ENCODE measurements around the gene CLIC4. TPM values are rescaled to one million over a fixed set of nuclear protein-coding genes. Genes with fewer than 3 reads are reported as not detected.
"Not testable (repeated sequence)": the region's sequence is repeated elsewhere in the genome, so short reads cannot be mapped to it uniquely, and the experiment has no call there.

Gene CLIC4
- total RNA-seq, 2 donors from 2014 or later, result 164 to 263 TPM

DNA sequence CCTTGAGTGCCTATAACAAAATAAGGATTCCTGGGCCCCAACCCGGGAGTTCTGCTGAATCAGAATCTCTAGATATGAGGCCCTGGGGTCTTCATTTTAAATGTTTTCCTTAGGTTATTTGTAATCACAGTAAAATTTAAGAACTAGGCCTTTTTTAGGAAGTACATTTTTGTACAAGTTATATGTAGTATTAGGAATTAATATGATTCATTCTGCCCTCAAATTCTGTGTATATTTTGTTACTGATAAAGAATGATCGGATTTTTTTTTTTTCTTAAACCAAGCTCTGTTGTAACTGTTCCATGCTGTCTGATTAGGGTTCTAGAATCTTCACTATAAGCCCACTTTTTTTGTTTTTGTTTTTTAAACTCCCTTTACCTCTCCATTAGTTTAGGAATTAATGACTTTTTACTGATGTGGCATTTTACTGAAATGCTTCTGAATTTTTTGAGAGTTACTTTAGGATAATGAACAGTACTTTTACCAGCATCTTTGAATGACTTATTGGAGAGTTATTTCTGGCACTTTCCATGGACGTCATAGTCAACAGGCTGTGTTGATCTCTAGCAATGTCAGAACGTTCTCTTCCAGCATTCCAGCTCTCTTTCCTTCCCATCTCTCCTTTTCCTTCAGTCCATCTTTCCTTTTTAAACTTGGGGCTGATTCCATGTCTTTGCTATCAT, 48.3 kb downstream of the CLIC4 start:
- ATAC-seq (peak; percentile 76), DNase-seq (no peak)
- intact Hi-C loops (cut with DNase I), result loop anchor here in 1 of 2 donors (5.0 kb wide), 1 partner anchor 46 kb away; the partner anchor contains the start of gene CLIC4

DNA sequence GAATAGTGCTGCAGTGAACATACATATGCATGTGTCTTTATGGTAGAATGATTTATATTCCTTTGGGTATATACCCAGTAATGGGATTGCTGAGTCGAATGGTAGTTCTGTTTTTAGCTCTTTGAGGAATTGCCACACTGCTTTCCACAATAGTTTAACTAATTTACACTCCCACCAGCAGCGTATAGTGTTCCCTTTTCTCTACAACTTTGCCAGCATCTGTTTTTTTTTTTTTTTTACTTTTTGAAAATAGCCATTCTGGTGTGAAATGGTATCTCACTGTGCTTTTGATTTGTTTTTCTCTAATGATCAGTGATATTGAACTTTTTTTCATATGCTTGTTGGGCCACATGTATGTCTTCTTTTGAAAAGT, 48.9 kb downstream of the CLIC4 start:
- peak in 1 of 2 donors; percentile 10 for ATAC-seq
- intact Hi-C loops (cut with DNase I), result loop anchor here in 1 of 2 donors (5.0 kb wide), 1 partner anchor 47 kb away; the partner anchor contains the start of gene CLIC4
- DNase-seq, result not testable (repeated sequence)

DNA sequence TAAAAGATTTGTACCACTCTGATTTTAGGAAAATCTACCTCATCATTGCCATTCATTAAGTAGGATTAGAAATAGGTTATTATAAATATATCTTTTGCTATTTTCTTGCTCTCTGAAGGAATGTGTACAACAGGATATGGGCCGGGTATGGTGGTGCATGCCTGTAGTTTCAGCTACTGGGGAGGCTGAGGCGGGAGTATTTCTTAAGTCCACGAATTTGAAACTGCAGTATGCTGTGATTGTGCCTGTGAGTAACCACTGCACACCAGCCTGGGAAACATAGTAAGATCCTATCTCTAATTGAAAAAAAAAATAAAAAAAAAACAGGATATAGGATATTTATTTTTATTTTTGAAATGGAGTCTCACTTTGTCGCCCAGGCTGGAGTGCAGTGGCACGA, 50.0 kb downstream of the CLIC4 start:
- no peak for DNase-seq
- no peak for ATAC-seq
- intact Hi-C loops (cut with DNase I), result no loop called here

DNA sequence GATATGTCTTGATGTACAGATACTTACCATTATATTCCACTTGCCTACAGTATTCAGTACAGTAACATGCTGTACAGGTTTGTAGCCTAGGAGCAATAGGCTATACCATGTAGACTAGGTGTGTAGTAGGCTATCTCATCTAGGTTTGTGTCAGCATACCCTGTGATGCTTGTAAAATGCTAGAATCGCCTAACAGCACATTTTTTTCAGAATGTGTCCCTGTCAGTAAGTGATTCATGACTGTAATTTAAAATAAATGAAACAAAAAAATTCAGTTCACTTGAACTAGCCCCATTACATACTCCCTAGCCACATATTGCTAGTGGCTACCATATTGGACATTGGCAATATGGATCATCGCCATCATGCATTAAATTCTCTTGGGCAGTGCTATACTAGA, 51.3 kb downstream of the CLIC4 start:
- no peak for DNase-seq
- intact Hi-C loops (cut with DNase I), result no loop called here
- ATAC-seq, result no peak

DNA sequence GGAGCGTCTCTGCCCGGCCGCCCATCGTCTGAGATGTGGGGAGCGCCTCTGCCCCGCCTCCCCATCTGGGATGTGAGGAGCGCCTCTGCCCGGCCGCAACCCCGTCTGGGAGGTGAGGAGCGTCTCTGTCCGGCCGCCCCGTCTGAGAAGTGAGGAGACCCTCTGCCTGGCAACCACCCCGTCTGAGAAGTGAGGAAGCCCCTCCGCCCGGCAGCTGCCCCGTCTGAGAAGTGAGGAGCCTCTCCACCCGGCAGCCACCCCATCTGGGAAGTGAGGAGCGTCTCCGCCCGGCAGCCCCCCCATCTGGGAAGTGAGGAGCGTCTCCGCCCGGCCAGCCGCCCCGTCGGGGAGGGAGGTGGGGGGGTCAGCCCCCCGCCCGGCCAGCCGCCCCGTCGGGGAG, 54.0 kb downstream of the CLIC4 start:
- intact Hi-C loops (cut with DNase I); ATAC-seq; DNase-seq: not testable (repeated sequence)

DNA sequence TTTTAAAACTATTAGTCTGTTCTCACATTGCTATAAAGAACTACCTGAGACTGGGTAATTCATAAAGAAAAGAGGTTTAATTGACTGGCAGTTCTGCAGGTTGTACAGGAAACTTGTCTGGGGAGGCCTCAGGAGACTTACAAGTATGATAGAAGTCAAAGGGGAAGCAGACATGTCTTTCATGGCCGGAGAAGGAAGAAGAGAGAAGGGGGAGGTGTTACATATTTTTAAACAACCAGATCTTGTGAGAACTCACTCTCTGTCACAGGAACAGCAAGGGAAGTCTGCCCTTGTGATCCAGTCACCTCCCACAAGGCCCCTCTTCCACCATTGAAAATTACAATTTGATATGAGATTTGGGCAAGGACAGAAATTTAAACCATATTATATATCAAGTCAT, 55.9 kb downstream of the CLIC4 start:
- no peak for DNase-seq
- ATAC-seq, result no peak
- intact Hi-C loops (cut with DNase I), result no loop called here

DNA sequence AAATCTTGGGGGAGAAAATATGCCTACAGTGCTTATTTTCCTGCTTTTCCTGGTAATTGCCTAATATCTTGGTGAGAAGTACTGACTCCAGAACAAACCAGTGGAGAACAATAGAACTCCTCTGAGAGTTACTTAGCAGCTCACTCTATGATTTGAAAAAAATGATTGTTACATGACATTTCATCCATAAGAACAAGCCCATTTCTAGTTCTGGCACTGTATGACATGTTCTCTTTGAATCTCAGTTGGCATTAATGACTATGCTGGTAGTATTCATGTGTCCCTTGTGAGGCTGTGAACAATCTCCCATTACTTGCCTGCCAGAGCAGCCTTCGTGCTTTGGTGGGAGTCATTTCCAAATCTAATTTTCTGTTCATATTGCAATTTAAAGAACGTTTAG, 58.0 kb downstream of the CLIC4 start:
- peak; percentile 20 to 53 for ATAC-seq
- intact Hi-C loops (cut with DNase I), result no loop called here

DNA sequence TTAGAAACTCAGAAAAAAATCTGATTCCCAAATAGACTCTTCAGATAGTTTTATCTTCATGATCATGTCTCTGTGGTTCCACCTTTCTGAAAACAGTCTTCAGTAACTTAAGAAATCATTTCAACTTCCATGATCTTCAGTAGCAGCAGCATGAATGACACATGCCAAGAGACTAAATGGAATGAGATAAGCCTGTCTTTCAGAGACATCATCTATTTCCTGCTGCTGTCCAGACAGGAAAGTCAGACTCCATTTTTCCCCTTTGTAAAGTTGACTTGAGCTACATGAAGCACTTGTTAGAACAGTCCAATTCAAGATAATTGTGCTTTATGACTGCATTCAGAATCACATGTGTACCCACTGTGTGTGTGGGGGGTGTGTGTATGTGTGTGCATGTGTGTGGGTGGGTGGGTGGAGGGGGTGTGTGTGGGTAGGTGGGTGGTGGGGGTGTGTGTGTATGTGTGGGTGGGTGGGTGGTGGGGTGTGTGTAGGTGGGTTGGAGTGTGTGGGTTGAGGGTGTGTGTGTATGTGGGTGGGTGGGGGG, 58.8 kb downstream of the CLIC4 start:
- intact Hi-C loops (cut with DNase I), result no loop called here
- DNase-seq, result no peak
- ATAC-seq, result peak in 1 of 2 donors; percentile 33

More for the DNA sequence above, 58.0 kb downstream of the CLIC4 start:
- no peak for DNase-seq

DNA sequence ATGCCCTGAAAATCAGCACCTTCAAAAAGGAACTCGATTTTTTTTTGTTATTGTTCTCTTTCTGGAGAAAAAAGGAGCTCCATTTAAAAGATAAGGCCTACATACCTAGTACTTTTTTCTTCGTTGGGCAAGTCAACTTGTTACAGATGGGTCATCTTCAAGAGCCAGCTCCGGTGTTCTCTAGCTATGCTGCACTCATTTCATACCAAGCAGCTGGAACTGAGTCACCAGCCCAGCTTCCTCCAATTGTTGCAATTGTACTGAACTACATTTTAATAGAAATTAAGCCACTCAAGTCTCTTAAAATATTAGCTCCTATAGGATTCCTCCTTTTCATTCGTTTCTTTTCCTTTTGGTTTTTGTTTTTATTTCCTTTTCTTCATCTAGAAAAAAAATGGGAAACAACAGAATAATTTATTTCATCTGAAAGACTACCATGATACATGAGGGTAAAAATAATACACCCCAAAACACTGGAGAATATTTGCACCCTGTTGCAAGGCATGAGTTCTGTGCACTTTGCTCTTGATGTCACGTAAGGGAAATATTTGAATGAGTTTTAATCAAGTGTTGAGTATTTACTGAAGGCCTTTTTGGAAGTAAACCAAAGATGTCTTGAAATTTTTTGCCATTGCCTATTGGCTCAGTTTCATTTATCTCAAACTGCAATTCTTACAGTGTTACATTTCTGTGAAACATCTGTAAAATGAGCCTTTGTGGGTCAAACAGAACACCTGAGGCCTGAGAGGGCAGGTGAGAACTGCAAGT, 60.5 kb downstream of the CLIC4 start:
- DNase-seq (peak; percentile 42), ATAC-seq (peak in 1 of 2 donors; percentile 64)
- intact Hi-C loops (cut with DNase I), result no loop called here

DNA sequence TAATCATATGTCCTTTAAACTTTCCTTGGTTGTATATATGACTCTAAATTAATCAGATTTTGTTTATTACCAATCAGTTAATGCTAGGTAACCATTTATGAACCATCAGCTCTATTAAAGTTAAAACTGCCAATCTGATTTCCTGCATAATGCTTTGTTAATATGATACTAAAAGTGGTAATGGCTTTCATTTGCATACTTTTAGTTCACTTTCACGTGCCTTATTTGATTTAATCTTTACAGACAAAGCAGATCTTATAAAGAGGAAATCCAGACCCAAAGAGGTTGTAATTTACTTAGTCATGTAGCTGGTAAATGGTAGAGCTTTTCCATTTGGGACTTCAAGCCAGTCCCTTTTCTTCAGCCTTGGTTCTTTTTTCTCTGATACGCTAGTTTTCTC, 61.3 kb downstream of the CLIC4 start:
- DNase-seq (no peak), ATAC-seq (no peak)
- intact Hi-C loops (cut with DNase I), result no loop called here

DNA sequence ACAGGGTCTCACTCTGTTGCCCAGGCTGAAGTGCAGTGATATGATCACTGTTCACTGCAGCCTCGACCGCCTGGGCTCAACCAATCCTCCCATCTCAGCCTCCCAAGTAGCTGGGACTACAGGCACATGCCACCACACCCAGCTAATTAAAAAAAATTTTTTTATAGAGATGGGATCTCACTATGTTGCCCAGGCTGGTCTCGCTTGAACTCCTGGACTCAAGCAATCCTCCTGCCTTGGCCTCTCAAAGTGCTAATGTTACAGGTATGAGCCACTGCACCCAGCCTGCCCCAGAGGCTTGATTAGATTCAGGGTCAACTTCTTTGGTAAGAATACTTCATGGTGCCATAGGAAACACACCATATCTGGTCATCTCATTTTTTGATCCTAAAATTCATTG, 66.2 kb downstream of the CLIC4 start:
- DNase-seq; ATAC-seq; intact Hi-C loops (cut with DNase I): not testable (repeated sequence)

DNA sequence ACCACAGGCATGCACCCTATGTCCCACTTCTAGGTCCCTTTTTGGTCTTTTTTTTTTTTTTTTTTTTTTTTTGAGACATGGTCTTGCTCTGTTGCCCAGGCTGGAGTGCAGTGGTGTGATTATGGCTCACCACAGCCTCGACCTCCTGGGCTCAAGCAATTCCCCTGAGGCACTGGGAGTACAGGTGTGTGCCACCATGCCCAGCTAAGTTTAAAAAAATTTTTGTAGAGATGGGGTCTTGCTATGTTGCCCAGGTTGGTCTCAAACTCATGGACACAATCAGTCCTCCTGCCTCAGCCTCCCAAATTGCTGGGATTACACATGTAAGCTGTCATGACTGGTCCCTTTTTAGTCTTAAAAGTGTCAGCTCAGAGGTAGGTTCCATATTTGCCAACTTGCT, 75.0 kb downstream of the CLIC4 start:
- DNase-seq, ATAC-seq: not testable (repeated sequence)
- intact Hi-C loops (cut with DNase I), result loop anchor here in 1 of 2 donors (10.0 kb wide), 1 partner anchor 75 kb away; the partner anchor contains the start of gene CLIC4

DNA sequence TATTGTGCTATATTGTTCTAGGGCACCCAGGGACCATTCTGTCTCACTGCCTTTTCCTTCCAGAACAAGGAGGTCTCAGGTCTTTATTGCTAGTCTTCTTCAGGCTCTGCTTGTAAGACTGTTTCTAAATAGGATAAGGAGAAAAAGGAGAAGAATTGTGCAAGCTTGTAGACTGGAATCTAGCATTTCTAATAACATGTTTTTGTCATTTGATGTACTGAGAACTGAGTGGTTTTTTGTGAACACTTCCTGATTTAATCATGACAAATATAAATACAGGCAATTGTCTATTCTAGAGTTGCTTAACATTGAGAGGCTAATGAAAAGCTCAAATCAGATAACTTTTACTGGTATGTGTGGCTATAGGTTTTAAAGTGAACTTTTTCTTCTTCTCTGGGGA, 77.6 kb downstream of the CLIC4 start:
- ATAC-seq (no peak), DNase-seq (no peak)
- intact Hi-C loops (cut with DNase I), result loop anchor here in 1 of 2 donors (10.0 kb wide), 1 partner anchor 78 kb away; the partner anchor contains the start of gene CLIC4

DNA sequence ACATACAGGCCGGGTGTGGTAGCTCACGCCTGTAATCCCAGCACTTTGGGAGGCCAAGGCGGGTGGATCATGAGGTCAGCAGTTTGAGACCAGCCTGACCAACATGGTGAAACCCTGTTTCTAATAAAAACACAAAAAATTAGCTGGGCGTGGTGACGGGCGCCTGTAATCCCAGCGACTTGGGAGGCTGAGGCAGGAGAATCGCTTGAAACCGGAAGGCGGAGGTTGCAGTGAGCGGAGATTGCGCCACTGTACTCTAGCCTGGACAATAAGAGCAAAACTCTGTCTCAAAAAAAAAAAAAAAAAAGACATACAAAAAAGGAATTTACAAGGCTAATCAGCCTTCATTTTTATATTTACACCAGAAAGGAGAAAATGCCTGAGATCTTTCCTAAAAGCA, 78.2 kb downstream of the CLIC4 start:
- intact Hi-C loops (cut with DNase I), result loop anchor here in 1 of 2 donors (10.0 kb wide), 1 partner anchor 79 kb away; the partner anchor contains the start of gene CLIC4
- DNase-seq, ATAC-seq: not testable (repeated sequence)

DNA sequence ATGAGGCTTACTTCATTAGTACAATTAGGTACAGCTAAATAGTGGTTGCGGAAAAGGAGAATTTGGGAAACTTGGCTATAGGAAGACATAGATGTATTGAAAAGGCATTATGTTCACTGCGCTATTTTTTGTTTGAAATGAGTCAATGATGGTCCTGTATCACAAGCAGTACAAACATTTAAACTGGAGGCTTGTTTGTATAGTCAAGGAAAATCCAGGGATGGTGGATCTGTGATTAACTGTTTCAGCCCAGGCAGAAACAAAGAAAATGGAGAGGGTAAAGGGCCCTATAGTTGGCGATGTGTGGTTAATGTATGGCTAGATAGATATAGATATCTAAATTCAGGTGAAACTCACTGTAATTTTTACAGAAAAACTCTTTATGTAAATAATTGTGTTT, 79.9 kb downstream of the CLIC4 start:
- intact Hi-C loops (cut with DNase I), result loop anchor here in 1 of 2 donors (10.0 kb wide), 1 partner anchor 80 kb away; the partner anchor contains the start of gene CLIC4
- no peak for DNase-seq
- no peak for ATAC-seq

DNA sequence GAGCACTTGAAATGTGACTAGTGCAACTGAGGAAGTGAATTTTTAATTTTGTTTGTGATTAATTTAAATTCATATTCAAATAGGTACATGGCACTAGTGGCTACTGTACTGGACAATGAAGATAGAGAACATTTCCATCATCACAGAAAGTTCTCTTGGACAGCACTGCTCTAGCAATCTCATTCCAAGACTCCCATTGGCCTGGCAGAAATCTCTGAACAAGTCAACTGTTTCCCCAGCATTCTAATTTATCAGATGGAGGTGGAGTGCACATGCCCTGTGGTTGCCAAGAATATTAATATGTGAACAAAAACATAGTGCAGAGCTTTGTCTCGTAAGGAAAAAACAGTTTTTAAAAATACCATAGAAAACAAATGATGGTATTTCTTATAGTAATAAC, 81.3 kb downstream of the CLIC4 start:
- peak in 1 of 2 donors; percentile 8 for ATAC-seq
- intact Hi-C loops (cut with DNase I), result loop anchor here (2.0 to 10.0 kb wide), 2 partner anchors 80 to 82 kb away; partner anchors contain the start of gene CLIC4 (in 1 of the 2)

DNA sequence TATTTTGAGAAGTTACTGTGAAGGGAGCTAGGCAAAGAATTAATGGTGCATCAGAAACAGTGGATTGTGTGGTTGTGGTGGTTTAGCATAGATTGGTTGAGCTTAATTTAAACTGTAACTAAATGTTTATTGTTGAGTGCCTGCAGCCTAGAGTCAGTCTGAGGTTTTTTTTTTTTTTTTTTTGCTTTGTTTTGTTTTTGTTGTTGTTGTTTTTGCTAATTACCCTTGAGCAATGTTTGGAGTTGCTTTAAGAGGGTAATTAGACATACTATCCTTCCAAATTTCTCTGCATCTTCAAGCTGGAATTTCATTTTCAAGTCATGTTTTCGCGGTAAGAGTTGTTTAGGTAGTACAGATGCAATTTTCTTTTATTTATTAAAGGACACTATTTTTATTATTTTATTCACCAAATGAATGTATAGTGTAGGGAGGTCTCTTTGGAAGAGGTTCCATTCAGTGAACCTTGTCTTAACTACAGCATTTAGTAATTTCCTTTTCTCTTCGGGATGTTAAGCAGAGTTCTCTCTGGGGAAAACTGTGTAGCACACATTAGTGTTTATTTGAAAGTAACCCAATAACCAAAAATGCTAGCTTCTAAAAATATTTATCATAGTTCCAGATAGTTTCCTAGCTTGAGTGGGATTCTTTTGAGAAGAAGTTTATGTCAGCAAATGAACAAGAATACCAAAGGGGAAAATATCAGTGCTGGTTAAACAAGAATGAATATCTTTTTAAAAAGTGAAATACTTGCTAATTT, 82.3 kb downstream of the CLIC4 start:
- ATAC-seq, result no peak
- no peak for DNase-seq
- intact Hi-C loops (cut with DNase I), result loop anchor here (2.0 to 10.0 kb wide), 2 partner anchors 81 to 83 kb away; partner anchors contain the start of gene CLIC4 (in 1 of the 2)

More for the DNA sequence above, 81.3 kb downstream of the CLIC4 start:
- DNase-seq, result no peak

DNA sequence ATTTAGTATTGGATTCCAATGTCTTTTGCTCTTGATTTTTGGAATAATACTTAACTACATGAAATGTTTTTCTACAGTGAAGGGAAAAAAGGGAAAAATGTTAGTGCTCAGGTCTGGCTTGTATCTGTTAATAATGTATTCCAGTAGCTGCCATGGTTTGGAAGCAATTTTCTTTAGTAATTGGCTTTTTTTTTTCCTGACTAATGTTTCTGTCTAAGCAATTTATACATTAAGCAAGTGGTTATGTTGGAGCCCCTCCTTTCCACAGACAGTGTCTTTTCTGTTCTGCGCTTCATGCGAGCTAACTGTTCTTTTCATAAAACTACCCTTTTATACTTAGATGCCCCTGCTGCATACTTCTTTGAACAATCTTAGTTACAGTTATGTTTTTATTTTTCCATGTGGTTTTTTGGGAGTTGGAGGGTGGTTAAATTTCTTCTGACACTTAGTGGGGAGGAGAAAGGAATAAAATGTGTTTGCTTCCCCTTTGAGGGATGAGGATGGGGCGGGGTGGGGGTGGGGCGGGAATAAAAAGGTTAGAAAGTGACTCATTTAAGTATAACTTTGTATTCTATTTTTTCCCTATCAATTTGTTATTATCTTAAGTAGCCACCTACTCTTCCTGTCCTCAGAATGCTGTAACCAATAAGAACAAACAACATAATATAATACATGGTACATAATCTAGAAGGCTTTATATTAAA, 83.1 kb downstream of the CLIC4 start:
- DNase-seq (no peak), ATAC-seq (no peak)
- intact Hi-C loops (cut with DNase I), result loop anchor here in 1 of 2 donors (10.0 kb wide), 1 partner anchor 84 kb away; the partner anchor contains the start of gene CLIC4

Data from left cardiac atrium (tissue), 4 donors.